ENCODE measurements around the gene TMEM131. TPM values are rescaled to one million over a fixed set of nuclear protein-coding genes. Genes with fewer than 3 reads are reported as not detected.

The TMEM131 gene
- total RNA-seq, 1 experiment from 2014 or later = 21.9 TPM

GRCh38 chr2:97844311-97844859, 151.4 kb downstream of the TMEM131 start:
- no peak for DNase-seq (ENCODE audit: low spot score)
- no peaks in the 10 kb centered on the region for H3K27me3 Mint-ChIP-seq (ENCODE audit: low read depth)
- no peak overlapping the region for H3K27ac Mint-ChIP-seq
- no peak for TF ChIP-seq ZBTB21 (CRISPR knock-in tag; IDR thresholded peaks at IDR 0.05; ENCODE audit: borderline replicate concordance)
- no peak for TF ChIP-seq ZNF512 (CRISPR knock-in tag; IDR thresholded peaks at IDR 0.05; ENCODE audit: borderline replicate concordance)
- no peak for TF ChIP-seq GRHL2 (CRISPR knock-in tag; IDR thresholded peaks at IDR 0.05; ENCODE audit: insufficient replicate concordance, severe bottlenecking)
- TF ChIP-seq ZNF121 (CRISPR knock-in tag; IDR thresholded peaks at IDR 0.05) = no peak
- no peak for TF ChIP-seq FOXJ3 (CRISPR knock-in tag; IDR thresholded peaks at IDR 0.05; ENCODE audit: borderline replicate concordance)
- no peak for TF ChIP-seq ZNF232 (CRISPR knock-in tag; IDR thresholded peaks at IDR 0.05)
- TF ChIP-seq NFYB (CRISPR knock-in tag; conservative IDR thresholded peaks at IDR 0.05; ENCODE audit: low read depth) = no peak
- TF ChIP-seq ATF2 (CRISPR knock-in tag; IDR thresholded peaks at IDR 0.05; ENCODE audit: borderline replicate concordance, low read depth) = no peak
- TF ChIP-seq ATF3 (CRISPR knock-in tag; conservative IDR thresholded peaks at IDR 0.05) = no peak
- TF ChIP-seq FOXP1 (CRISPR knock-in tag; IDR thresholded peaks at IDR 0.05; ENCODE audit: borderline replicate concordance) = no peak
- no peak for TF ChIP-seq USF2 (CRISPR knock-in tag; IDR thresholded peaks at IDR 0.05)
- TF ChIP-seq NR3C1 (CRISPR knock-in tag; conservative IDR thresholded peaks at IDR 0.05; ENCODE audit: low read depth) = no peak
- TF ChIP-seq FOXP4 (CRISPR knock-in tag; IDR thresholded peaks at IDR 0.05) = no peak
- TF ChIP-seq ZNF138 (CRISPR knock-in tag; conservative IDR thresholded peaks at IDR 0.05) = no peak
- TF ChIP-seq CREM (CRISPR knock-in tag; IDR thresholded peaks at IDR 0.05) = no peak
- TF ChIP-seq GABPB1 (CRISPR knock-in tag; IDR thresholded peaks at IDR 0.05) = no peak
- no peak for TF ChIP-seq NR2C2 (CRISPR knock-in tag; IDR thresholded peaks at IDR 0.05)
- no peak for TF ChIP-seq ELF4 (CRISPR knock-in tag; IDR thresholded peaks at IDR 0.05; ENCODE audit: low read depth)
- no peak overlapping the region for H3K4me3 Mint-ChIP-seq
- ATAC-seq = no peak
- POLR2A ChIA-PET = no interaction called here
- peaks cover 14% of the 10 kb centered on the region for H3K4me1 Mint-ChIP-seq
- H3K9me3 Mint-ChIP-seq = no peaks in the 10 kb centered on the region
- peaks cover 5% of the 10 kb centered on the region; the same call in 1 of the 2 replicates for H3K36me3 Mint-ChIP-seq
- CTCF ChIA-PET = no interaction called here

GRCh38 chr2:97840198-97840597, 155.6 kb downstream of the TMEM131 start:
- H3K27ac Mint-ChIP-seq = peak overlapping the region; percentile 70
- no peak overlapping the region for H3K4me3 Mint-ChIP-seq
- TF ChIP-seq FOXK1 (CRISPR knock-in tag; IDR thresholded peaks at IDR 0.05) = no peak
- no peak for TF ChIP-seq ZNF512 (CRISPR knock-in tag; IDR thresholded peaks at IDR 0.05; ENCODE audit: borderline replicate concordance)
- no peak for TF ChIP-seq STAT6 (CRISPR knock-in tag; conservative IDR thresholded peaks at IDR 0.05; ENCODE audit: low read depth)
- no peak for TF ChIP-seq SOX15 (CRISPR knock-in tag; IDR thresholded peaks at IDR 0.05)
- TF ChIP-seq NR1H2 (CRISPR knock-in tag; IDR thresholded peaks at IDR 0.05) = no peak
- TF ChIP-seq TP53 (CRISPR knock-in tag; IDR thresholded peaks at IDR 0.05) = no peak
- TF ChIP-seq ZSCAN18 (CRISPR knock-in tag; IDR thresholded peaks at IDR 0.05) = no peak
- no peak for TF ChIP-seq FOXP1 (CRISPR knock-in tag; IDR thresholded peaks at IDR 0.05; ENCODE audit: borderline replicate concordance)

More at GRCh38 chr2:97840198-97840597, 155.6 kb downstream of the TMEM131 start:
- no peak for DNase-seq (ENCODE audit: low spot score)
- POLR2A ChIA-PET = no interaction called here
- no peak for ATAC-seq
- peaks cover 6% of the 10 kb centered on the region; the same call in 1 of the 2 replicates for H3K36me3 Mint-ChIP-seq
- H3K9me3 Mint-ChIP-seq = no peaks in the 10 kb centered on the region
- CTCF ChIA-PET = no interaction called here
- no peaks in the 10 kb centered on the region for H3K27me3 Mint-ChIP-seq (ENCODE audit: low read depth)
- H3K4me1 Mint-ChIP-seq = peaks cover 5% of the 10 kb centered on the region

Data from WTC11 (cell line).